GM12864 (cell line): Measurements from ENCODE around the gene LAMB1.

Experiments used
- DNase-seq: peaks from one replicate; pipeline ENCODE4 v3.0.0-alpha.2; 2011; ENCODE audit warnings: low read depth
- H3K4me3 ChIP-seq: 2 replicates; pipeline ENCODE4 v1.5.1; 2011; ENCODE audit warnings: mild to moderate bottlenecking, low read depth, low read length, control low read depth
- TF ChIP-seq, protein P1 (sequence below): IDR thresholded peaks from 2 replicates; pipeline ENCODE4 v1.5.1; 2011; ENCODE audit warnings: low read depth, mild to moderate bottlenecking, moderate library complexity, low read length, control low read depth, inconsistent platforms; ENCODE audit errors: missing control alignments

The LAMB1 gene

GRCh38 chr7:107966711-107967110 lies 36.2 kb downstream of the LAMB1 start:
- DNase-seq = no peak
- TF ChIP-seq, protein P1, sequence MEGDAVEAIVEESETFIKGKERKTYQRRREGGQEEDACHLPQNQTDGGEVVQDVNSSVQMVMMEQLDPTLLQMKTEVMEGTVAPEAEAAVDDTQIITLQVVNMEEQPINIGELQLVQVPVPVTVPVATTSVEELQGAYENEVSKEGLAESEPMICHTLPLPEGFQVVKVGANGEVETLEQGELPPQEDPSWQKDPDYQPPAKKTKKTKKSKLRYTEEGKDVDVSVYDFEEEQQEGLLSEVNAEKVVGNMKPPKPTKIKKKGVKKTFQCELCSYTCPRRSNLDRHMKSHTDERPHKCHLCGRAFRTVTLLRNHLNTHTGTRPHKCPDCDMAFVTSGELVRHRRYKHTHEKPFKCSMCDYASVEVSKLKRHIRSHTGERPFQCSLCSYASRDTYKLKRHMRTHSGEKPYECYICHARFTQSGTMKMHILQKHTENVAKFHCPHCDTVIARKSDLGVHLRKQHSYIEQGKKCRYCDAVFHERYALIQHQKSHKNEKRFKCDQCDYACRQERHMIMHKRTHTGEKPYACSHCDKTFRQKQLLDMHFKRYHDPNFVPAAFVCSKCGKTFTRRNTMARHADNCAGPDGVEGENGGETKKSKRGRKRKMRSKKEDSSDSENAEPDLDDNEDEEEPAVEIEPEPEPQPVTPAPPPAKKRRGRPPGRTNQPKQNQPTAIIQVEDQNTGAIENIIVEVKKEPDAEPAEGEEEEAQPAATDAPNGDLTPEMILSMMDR = no peak
- no peak overlapping the region for H3K4me3 ChIP-seq

DNA sequence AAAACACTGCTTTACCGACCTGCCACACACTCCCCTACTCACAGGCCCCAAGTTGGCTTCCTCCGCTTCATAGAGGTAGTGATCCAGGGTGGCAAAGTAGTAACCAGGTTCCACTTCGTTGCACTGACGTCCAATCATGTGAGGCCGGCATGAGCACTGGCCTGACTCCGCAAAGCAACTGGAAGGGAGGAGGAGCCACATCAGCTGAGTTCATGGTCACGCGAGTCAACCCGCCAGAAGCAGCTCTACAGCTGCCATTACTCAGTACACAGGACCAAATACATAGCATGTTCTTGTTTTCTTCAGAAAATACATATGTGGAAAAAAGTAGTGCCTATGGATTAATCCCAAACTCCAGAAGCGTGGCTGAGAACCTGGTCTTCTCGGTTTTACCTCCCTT lies 38.5 kb downstream of the LAMB1 start:
- H3K4me3 ChIP-seq = no peak overlapping the region
- TF ChIP-seq, protein P1 = no peak
- DNase-seq = no peak

DNA sequence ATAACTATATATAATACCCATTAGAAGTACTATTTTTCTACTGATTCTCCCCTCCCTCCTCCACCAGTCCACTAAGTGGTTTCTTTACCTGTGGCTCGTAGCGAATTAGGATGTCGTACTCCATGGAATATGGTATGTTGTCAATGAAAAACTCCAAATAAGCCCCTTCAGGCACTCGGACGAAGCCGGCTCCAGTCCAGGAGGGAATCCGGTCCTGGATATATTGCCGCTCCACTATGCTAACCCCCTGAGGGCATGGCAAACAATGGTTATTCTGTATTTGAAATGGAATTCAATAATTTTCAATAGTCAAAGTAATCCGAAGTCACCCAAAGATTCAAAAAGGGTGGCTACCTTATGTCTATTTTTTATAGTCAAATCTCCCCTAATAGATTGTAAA lies 40.1 kb downstream of the LAMB1 start:
- TF ChIP-seq, protein P1 = no peak
- no peak for DNase-seq
- no peak overlapping the region for H3K4me3 ChIP-seq

DNA sequence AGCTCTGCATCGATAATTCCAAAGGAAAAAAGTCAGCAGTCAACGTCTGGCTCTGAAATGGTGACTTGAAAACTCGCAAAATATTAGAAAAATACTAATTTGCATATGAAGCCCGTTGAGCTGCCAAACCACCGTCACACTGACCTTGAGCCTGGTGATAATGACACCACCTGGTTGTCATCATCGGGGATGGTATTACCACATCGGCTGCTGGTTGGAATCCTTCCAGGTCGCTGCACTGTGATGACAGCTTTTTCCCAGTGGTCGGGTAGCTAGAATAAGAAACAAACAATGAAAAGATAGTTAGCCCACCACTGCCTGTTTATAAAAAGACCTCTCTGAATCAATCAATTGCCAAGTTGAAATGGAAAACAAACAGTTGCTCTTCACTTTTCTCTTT lies 41.6 kb downstream of the LAMB1 start:
- no peak overlapping the region for H3K4me3 ChIP-seq
- TF ChIP-seq, protein P1 = no peak
- no peak for DNase-seq

GRCh38 chr7:107960272-107960671 lies 42.7 kb downstream of the LAMB1 start:
- H3K4me3 ChIP-seq = no peak overlapping the region
- no peak for DNase-seq
- TF ChIP-seq, protein P1 = no peak

GRCh38 chr7:107959527-107959898 lies 43.4 kb downstream of the LAMB1 start:
- TF ChIP-seq, protein P1 = no peak
- DNase-seq = no peak
- no peak overlapping the region for H3K4me3 ChIP-seq

- H3K4me3 ChIP-seq = no peak overlapping the region
- TF ChIP-seq, protein P1 = no peak
- no peak for DNase-seq
Observed at GRCh38 chr7:107958764-107959526, 44.0 kb downstream of the LAMB1 start.
